Measurements from ENCODE around the gene AP1S2. TPM values are rescaled to one million over a fixed set of nuclear protein-coding genes. Genes with fewer than 3 reads are reported as not detected.

AP1S2 gene
- total RNA-seq, 1 experiment from 2014 or later: 19.9 TPM

DNA sequence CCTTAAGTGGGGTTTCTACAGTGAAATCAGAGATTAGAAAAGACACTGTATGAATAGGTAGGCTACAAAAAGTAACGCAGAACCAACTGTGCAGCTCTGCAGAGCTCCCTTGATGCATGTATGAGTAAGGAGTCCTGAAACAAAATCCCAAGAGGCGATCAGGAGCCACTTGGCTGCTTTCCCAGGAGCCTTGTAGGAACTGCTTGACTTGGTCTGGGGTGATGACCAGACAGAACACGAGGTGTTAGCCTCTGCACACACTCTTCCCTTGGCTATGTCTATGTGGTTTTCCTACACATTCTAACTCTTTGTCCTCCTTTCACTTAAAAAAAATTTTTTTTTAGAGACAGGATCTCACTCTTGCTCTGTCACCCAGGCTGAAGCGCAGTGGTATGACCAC, 22.8 kb upstream of the AP1S2 start (continued):
- TF ChIP-seq, protein P1, sequence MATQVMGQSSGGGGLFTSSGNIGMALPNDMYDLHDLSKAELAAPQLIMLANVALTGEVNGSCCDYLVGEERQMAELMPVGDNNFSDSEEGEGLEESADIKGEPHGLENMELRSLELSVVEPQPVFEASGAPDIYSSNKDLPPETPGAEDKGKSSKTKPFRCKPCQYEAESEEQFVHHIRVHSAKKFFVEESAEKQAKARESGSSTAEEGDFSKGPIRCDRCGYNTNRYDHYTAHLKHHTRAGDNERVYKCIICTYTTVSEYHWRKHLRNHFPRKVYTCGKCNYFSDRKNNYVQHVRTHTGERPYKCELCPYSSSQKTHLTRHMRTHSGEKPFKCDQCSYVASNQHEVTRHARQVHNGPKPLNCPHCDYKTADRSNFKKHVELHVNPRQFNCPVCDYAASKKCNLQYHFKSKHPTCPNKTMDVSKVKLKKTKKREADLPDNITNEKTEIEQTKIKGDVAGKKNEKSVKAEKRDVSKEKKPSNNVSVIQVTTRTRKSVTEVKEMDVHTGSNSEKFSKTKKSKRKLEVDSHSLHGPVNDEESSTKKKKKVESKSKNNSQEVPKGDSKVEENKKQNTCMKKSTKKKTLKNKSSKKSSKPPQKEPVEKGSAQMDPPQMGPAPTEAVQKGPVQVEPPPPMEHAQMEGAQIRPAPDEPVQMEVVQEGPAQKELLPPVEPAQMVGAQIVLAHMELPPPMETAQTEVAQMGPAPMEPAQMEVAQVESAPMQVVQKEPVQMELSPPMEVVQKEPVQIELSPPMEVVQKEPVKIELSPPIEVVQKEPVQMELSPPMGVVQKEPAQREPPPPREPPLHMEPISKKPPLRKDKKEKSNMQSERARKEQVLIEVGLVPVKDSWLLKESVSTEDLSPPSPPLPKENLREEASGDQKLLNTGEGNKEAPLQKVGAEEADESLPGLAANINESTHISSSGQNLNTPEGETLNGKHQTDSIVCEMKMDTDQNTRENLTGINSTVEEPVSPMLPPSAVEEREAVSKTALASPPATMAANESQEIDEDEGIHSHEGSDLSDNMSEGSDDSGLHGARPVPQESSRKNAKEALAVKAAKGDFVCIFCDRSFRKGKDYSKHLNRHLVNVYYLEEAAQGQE (IDR thresholded peaks at IDR 0.05; ENCODE audit: low read depth): no peak
- TF ChIP-seq, protein P2, sequence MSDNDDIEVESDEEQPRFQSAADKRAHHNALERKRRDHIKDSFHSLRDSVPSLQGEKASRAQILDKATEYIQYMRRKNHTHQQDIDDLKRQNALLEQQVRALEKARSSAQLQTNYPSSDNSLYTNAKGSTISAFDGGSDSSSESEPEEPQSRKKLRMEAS (IDR thresholded peaks at IDR 0.05): no peak

DNA sequence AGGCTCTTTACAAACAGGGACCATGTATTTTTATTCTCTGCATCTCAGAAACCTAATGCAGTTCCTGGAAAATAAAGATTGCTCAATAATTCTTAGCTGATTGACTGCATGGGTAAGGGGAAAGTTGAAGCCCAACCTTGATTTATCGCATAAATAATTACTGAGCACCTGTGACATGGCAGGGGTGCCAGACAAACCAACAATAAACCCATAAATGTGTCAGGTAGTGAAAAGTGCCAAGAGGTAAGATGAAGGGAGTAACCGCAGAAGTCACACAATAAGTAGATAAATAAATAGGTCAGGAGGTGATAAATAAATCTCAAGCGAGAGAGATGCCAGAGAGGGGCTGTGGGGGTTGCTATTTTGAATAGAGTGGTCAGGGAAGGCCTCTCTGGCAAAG, 20.1 kb upstream of the AP1S2 start:
- Histone ChIP-seq H3K9ac (ENCODE audit: low read length) (no peak overlapping the region), H3K4me3 (replicated peaks in 1 of 2; ENCODE audit: low read depth in 1 of 2, low read length in 2 of 2) (no peak overlapping the region), H3K79me2 (ENCODE audit: insufficient read depth, low read length) (no peaks in the 10 kb centered on the region), H3K4me2 (ENCODE audit: low read length) (no peak overlapping the region), H3K27me3 (ENCODE audit: insufficient read depth, low read length) (no peaks in the 10 kb centered on the region), H3K9me2 (ENCODE audit: insufficient read depth) (no peaks in the 10 kb centered on the region), H3K4me1 (ENCODE audit: control insufficient read depth in 1 of 2, insufficient read depth in 2 of 2, low read length in 2 of 2) (no peaks in the 10 kb centered on the region), H4K20me1 (ENCODE audit: insufficient read depth) (no peaks in the 10 kb centered on the region), H3K36me3 (ENCODE audit: control insufficient read depth in 1 of 2, insufficient read depth in 2 of 2, low read length in 2 of 2) (no peaks in the 10 kb centered on the region), H3K27ac (ENCODE audit: low read depth, low read length) (no peak overlapping the region), H2AFZ (ENCODE audit: low read depth, low read length, poor library complexity, severe bottlenecking) (no peak overlapping the region), H3K9me3 (ENCODE audit: control insufficient read depth in 1 of 2, insufficient read depth in 1 of 2, low read depth in 1 of 2, low read length in 2 of 2) (no peaks in the 10 kb centered on the region)
- ATAC-seq: no peak
- no peak for DNase-seq (ENCODE audit: low read depth, low spot score)
- POLR2A ChIA-PET: no interaction called here
- intact Hi-C loops (cut with micrococcal nuclease): no loop called here
- RAD21 ChIA-PET (ENCODE audit: low non-redundant PET in 1 of 2, low total read pairs in 2 of 2, uncharacterized antibody in 2 of 2, unreplicated experiment in 2 of 2): no interaction called here
- CTCF ChIA-PET: no interaction called here
- TF ChIP-seq JUND (IDR thresholded peaks at IDR 0.05): no peak
- no TSS peak for BruUV-seq (replicated peaks)

DNA sequence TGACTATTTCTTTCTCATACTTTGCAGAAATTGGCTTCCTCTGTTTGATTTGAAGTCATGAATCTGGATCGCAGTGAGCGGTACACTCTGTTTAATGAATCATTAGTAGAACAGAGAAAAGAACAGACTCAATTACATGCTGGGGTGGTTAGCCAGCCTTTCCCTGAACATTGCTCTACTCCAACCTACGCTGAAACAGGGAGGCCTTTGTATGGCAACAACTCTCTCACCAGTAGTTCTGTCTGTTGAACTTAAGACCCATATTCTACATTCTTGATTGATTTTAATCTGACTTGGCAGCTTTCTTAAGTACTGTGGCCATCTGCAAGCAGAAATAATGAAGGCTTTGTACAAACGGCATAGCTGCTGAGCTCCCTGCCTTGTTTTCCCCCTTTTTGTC, 19.0 kb upstream of the AP1S2 start:
- no peak for DNase-seq (ENCODE audit: low read depth, low spot score)
- POLR2A ChIA-PET: no interaction called here

More for the DNA sequence above, 19.0 kb upstream of the AP1S2 start:
- ChIA-PET CTCF (no interaction called here), RAD21 (ENCODE audit: low non-redundant PET in 1 of 2, low total read pairs in 2 of 2, uncharacterized antibody in 2 of 2, unreplicated experiment in 2 of 2) (no interaction called here)
- intact Hi-C loops (cut with micrococcal nuclease): no loop called here
- no peaks in the 10 kb centered on the region for H3K27me3 ChIP-seq (ENCODE audit: insufficient read depth, low read length)
- no TSS peak for BruUV-seq (replicated peaks)
- no peak overlapping the region for H3K27ac ChIP-seq (ENCODE audit: low read depth, low read length)
- H3K4me2 ChIP-seq (ENCODE audit: low read length): no peak overlapping the region
- H3K9ac ChIP-seq (ENCODE audit: low read length): no peak overlapping the region
- TF ChIP-seq ZNF274 (IDR thresholded peaks at IDR 0.05; ENCODE audit: low read depth, low read length) (no peak), POLR2AphosphoS5 (IDR thresholded peaks at IDR 0.05; ENCODE audit: low read depth, low read length) (no peak), YY1 (IDR thresholded peaks at IDR 0.05; ENCODE audit: extremely low read depth, insufficient replicate concordance, low read depth, low read length) (no peak), EGR1 (IDR thresholded peaks at IDR 0.05; ENCODE audit: low read depth) (no peak), JUND (IDR thresholded peaks at IDR 0.05) (no peak)
- TF ChIP-seq, protein P1 (IDR thresholded peaks at IDR 0.05; ENCODE audit: low read depth): no peak
- TF ChIP-seq, protein P3, sequence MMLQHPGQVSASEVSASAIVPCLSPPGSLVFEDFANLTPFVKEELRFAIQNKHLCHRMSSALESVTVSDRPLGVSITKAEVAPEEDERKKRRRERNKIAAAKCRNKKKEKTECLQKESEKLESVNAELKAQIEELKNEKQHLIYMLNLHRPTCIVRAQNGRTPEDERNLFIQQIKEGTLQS (IDR thresholded peaks at IDR 0.05): no peak
- TF ChIP-seq, protein P2 (IDR thresholded peaks at IDR 0.05): no peak
- no peaks in the 10 kb centered on the region for H3K4me1 ChIP-seq (ENCODE audit: control insufficient read depth in 1 of 2, insufficient read depth in 2 of 2, low read length in 2 of 2)
- H3K4me3 ChIP-seq (replicated peaks in 1 of 2; ENCODE audit: low read depth in 1 of 2, low read length in 2 of 2): no peak overlapping the region
- no peaks in the 10 kb centered on the region for H3K79me2 ChIP-seq (ENCODE audit: insufficient read depth, low read length)
- no peaks in the 10 kb centered on the region for H4K20me1 ChIP-seq (ENCODE audit: insufficient read depth)
- no peak overlapping the region for H2AFZ ChIP-seq (ENCODE audit: low read depth, low read length, poor library complexity, severe bottlenecking)
- H3K9me2 ChIP-seq (ENCODE audit: insufficient read depth): no peaks in the 10 kb centered on the region
- ATAC-seq: no peak
- H3K9me3 ChIP-seq (ENCODE audit: control insufficient read depth in 1 of 2, insufficient read depth in 1 of 2, low read depth in 1 of 2, low read length in 2 of 2): no peaks in the 10 kb centered on the region
- no peaks in the 10 kb centered on the region for H3K36me3 ChIP-seq (ENCODE audit: control insufficient read depth in 1 of 2, insufficient read depth in 2 of 2, low read length in 2 of 2)

Measured in HCT116 (cell line).